K562 (cell line): ENCODE results near the gene TSPAN15. TPM values are rescaled to one million over a fixed set of nuclear protein-coding genes. Genes with fewer than 3 reads are reported as not detected.
A peak's percentile ranks its signal among the peaks of the same experiment; 100 is the strongest.

Source experiments
- BRF1 ChIP-seq: IDR thresholded peaks from 3 replicates; pipeline ENCODE4 v1.6.1; 2011; ENCODE audit warnings: borderline replicate concordance, mild to moderate bottlenecking; ENCODE audit not compliant: insufficient read length; ENCODE audit errors: extremely low read depth
- PRMT5 ChIP-seq: sonication (generic); formaldehyde crosslinking; IDR thresholded peaks from 2 replicates; pipeline ENCODE4 v1.5.0; 2020; ENCODE audit warnings: missing genetic modification reagents
- SETDB1 ChIP-seq: IDR thresholded peaks from one replicate; pipeline ENCODE4 v1.6.1; 2012; ENCODE audit warnings: low read length, control low read depth, inconsistent platforms
- SPI1 ChIP-seq: IDR thresholded peaks from 2 replicates; pipeline ENCODE4 v1.6.1; 2011; ENCODE audit warnings: low read depth, low read length, control low read depth, borderline replicate concordance
- SRF ChIP-seq, 2 experiments: fragments of 250-450, 450-650 bp in 1 of 2; sonication (Bioruptor Pico) in 1 of 2; sonication (generic) in 1 of 2; formaldehyde crosslinking; IDR thresholded peaks; 2 replicates each; pipeline versions ENCODE4 v1.5.0 to v1.5.1; 2020 to 2022; ENCODE audit warnings: mild to moderate bottlenecking in 1 of 2, missing genetic modification reagents in 1 of 2
- TCF7 ChIP-seq: sonication (generic); IDR thresholded peaks from 2 replicates; pipeline ENCODE4 v1.6.1; 2016; ENCODE audit warnings: antibody characterized with exemption, borderline replicate concordance
- XRCC3 ChIP-seq: fragments of 450-650 bp; IDR thresholded peaks from 2 replicates; pipeline ENCODE4 v1.6.1; 2017; ENCODE audit warnings: mild to moderate bottlenecking, moderate library complexity
- YBX1 ChIP-seq: fragments of 450-650 bp; IDR thresholded peaks from 2 replicates; pipeline ENCODE4 v1.7.1; 2016; ENCODE audit warnings: mild to moderate bottlenecking
- ZNF184 ChIP-seq: sonication (generic); formaldehyde crosslinking; IDR thresholded peaks from 2 replicates; pipeline ENCODE4 v1.5.0; 2020; ENCODE audit warnings: missing genetic modification reagents
- polyA plus RNA-seq, 8 experiments: library from polyadenylated mRNA; depleted of rRNA in 4 of 8; stranded (reverse) in 5 of 8; unstranded in 3 of 8; fragments of >200 nt; fragmentation: Nextera tagmentation in 2 of 8; fragmentation: Illumina TruSeq in 1 of 8; extraction: Ambion mirVana in 2 of 8; extraction: Trizol in 1 of 8; gene quantifications; 2 replicates each; pipeline versions ENCODE4 v1.2.1 to v1.2.3, GENCODE V29; 2011 to 2014; ENCODE audit warnings: inconsistent platforms in 1 of 8, missing spikeins in 1 of 8
- total RNA-seq, 7 experiments: library from RNA; depleted of rRNA in 6 of 7; stranded (reverse); fragments of >200 nt in 6 of 7; fragmentation: Illumina TruSeq in 2 of 7; extraction: Trizol in 2 of 7; gene quantifications; 2 replicates each; pipeline versions ENCODE4 v1.2.1 to v1.2.3, GENCODE V29; 2011 to 2021; ENCODE audit warnings: low replicate concordance in 1 of 7
- TF ChIP-seq, protein P1 (sequence below): sonication (generic); formaldehyde crosslinking; IDR thresholded peaks from 2 replicates; pipeline ENCODE4 v1.8.1; 2023; ENCODE audit warnings: mild to moderate bottlenecking, missing genetic modification reagents
- TF ChIP-seq, protein P2 (sequence below): sonication (generic); formaldehyde crosslinking; IDR thresholded peaks from 2 replicates; pipeline ENCODE4 v1.8.0; 2023; ENCODE audit warnings: missing genetic modification reagents, mild to moderate bottlenecking, borderline replicate concordance

TSPAN15 gene
- total and polyA plus RNA-seq, 9 of the 15 experiments (the other 6 are each of a cell fraction or from before 2014, with no cell fraction given), result 0.33 to 1.0 (median 0.45) TPM; not detected in 2

DNA sequence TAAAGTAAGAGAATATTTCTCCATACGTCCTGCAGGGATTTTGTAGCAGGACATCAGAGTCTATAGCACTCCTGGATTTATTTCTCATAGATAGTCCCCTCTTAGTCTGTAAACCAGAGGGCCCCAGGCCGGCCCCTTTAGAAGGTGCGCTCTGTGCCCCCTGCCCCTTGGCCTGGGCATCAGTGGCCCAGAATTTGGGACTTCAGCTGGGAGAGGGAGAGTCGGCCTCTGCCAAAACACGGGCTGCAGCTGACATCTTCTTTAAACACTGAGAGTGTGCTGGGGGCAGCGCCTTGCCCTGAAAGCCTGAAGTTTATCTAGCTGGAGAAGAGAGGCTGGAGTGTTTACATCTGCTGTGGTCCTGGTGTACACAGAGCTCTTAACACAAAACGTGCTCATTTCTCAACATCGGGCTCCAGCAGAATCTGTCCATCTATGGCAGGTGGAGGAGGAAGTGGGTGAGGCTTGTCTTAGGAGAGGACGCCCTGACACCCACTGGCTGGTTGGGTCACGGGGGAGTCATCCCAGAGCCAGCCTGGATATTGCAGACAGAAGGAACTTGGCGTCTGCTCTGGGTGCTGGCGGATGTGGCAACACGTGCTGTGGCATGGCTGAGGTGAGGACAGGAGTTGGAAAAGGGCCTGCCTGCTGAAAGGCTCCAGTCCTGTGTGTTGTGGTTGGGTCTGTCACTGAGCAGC, 29.5 kb upstream of the TSPAN15 start (continued):
- no peak for TF ChIP-seq YBX1
- TF ChIP-seq SRF (CRISPR knock-in tag; IDR thresholded peaks at IDR 0.05), result peak in 1 of 2 experiments; percentile 15; a peak in 1 of 4 replicates
- TF ChIP-seq XRCC3, result no peak
- TF ChIP-seq TCF7, result no peak
- peak; percentile 71; the same call in 1 of the 2 replicates for TF ChIP-seq SPI1
- TF ChIP-seq PRMT5 (CRISPR knock-in tag), result no peak
- TF ChIP-seq ZNF184 (CRISPR knock-in tag), result 0 out of 2 replicates have a peak, but pooled peaks have one; percentile 6
- TF ChIP-seq, protein P1, sequence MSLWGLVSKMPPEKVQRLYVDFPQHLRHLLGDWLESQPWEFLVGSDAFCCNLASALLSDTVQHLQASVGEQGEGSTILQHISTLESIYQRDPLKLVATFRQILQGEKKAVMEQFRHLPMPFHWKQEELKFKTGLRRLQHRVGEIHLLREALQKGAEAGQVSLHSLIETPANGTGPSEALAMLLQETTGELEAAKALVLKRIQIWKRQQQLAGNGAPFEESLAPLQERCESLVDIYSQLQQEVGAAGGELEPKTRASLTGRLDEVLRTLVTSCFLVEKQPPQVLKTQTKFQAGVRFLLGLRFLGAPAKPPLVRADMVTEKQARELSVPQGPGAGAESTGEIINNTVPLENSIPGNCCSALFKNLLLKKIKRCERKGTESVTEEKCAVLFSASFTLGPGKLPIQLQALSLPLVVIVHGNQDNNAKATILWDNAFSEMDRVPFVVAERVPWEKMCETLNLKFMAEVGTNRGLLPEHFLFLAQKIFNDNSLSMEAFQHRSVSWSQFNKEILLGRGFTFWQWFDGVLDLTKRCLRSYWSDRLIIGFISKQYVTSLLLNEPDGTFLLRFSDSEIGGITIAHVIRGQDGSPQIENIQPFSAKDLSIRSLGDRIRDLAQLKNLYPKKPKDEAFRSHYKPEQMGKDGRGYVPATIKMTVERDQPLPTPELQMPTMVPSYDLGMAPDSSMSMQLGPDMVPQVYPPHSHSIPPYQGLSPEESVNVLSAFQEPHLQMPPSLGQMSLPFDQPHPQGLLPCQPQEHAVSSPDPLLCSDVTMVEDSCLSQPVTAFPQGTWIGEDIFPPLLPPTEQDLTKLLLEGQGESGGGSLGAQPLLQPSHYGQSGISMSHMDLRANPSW (CRISPR knock-in tag), result no peak
- TF ChIP-seq SETDB1, result no peak
- no peak for TF ChIP-seq BRF1
- TF ChIP-seq, protein P2, sequence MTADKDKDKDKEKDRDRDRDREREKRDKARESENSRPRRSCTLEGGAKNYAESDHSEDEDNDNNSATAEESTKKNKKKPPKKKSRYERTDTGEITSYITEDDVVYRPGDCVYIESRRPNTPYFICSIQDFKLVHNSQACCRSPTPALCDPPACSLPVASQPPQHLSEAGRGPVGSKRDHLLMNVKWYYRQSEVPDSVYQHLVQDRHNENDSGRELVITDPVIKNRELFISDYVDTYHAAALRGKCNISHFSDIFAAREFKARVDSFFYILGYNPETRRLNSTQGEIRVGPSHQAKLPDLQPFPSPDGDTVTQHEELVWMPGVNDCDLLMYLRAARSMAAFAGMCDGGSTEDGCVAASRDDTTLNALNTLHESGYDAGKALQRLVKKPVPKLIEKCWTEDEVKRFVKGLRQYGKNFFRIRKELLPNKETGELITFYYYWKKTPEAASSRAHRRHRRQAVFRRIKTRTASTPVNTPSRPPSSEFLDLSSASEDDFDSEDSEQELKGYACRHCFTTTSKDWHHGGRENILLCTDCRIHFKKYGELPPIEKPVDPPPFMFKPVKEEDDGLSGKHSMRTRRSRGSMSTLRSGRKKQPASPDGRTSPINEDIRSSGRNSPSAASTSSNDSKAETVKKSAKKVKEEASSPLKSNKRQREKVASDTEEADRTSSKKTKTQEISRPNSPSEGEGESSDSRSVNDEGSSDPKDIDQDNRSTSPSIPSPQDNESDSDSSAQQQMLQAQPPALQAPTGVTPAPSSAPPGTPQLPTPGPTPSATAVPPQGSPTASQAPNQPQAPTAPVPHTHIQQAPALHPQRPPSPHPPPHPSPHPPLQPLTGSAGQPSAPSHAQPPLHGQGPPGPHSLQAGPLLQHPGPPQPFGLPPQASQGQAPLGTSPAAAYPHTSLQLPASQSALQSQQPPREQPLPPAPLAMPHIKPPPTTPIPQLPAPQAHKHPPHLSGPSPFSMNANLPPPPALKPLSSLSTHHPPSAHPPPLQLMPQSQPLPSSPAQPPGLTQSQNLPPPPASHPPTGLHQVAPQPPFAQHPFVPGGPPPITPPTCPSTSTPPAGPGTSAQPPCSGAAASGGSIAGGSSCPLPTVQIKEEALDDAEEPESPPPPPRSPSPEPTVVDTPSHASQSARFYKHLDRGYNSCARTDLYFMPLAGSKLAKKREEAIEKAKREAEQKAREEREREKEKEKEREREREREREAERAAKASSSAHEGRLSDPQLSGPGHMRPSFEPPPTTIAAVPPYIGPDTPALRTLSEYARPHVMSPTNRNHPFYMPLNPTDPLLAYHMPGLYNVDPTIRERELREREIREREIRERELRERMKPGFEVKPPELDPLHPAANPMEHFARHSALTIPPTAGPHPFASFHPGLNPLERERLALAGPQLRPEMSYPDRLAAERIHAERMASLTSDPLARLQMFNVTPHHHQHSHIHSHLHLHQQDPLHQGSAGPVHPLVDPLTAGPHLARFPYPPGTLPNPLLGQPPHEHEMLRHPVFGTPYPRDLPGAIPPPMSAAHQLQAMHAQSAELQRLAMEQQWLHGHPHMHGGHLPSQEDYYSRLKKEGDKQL (CRISPR knock-in tag), result no peak
